ENCODE measurements around the gene DCK. TPM values are rescaled to one million over a fixed set of nuclear protein-coding genes. Genes with fewer than 3 reads are reported as not detected.

DCK gene
- total RNA-seq, 4 donors from 2014 or later, result 21.1 to 30.4 (median 24.9) TPM

- DNase-seq (ENCODE audit: low spot score in 2 of 2), result no peak
- no peak overlapping the region for H3K4me3 ChIP-seq (ENCODE audit: low read depth, poor library complexity, severe bottlenecking)
- 94 to 95% methylated on average over 1 of the region's 1 CpG for WGBS, 2 donors
- intact Hi-C loops (cut with DNase I; ENCODE audit: low total_unique reads), result no loop called here
- TF ChIP-seq, protein P1, sequence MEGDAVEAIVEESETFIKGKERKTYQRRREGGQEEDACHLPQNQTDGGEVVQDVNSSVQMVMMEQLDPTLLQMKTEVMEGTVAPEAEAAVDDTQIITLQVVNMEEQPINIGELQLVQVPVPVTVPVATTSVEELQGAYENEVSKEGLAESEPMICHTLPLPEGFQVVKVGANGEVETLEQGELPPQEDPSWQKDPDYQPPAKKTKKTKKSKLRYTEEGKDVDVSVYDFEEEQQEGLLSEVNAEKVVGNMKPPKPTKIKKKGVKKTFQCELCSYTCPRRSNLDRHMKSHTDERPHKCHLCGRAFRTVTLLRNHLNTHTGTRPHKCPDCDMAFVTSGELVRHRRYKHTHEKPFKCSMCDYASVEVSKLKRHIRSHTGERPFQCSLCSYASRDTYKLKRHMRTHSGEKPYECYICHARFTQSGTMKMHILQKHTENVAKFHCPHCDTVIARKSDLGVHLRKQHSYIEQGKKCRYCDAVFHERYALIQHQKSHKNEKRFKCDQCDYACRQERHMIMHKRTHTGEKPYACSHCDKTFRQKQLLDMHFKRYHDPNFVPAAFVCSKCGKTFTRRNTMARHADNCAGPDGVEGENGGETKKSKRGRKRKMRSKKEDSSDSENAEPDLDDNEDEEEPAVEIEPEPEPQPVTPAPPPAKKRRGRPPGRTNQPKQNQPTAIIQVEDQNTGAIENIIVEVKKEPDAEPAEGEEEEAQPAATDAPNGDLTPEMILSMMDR (IDR thresholded peaks at IDR 0.05), result no peak
- TF ChIP-seq POLR2A (IDR thresholded peaks at IDR 0.05), result no peak
Measured at GRCh38 chr4:71070015-71070414, 76.6 kb downstream of the DCK start.

- 37 to 48% methylated on average over 10 of the region's 10 CpGs for WGBS, 2 donors
- no peak overlapping the region for H3K4me3 ChIP-seq (ENCODE audit: low read depth, poor library complexity, severe bottlenecking)
- DNase-seq (ENCODE audit: low spot score in 2 of 2), result no peak
- TF ChIP-seq POLR2A (IDR thresholded peaks at IDR 0.05), result no peak
- TF ChIP-seq, protein P1 (IDR thresholded peaks at IDR 0.05), result no peak
- intact Hi-C loops (cut with DNase I; ENCODE audit: low total_unique reads), result no loop called here
Measured at GRCh38 chr4:71074452-71075299, 81.2 kb downstream of the DCK start.

Other genes starting within 250 kb of the DCK start
- 10 to 100 TPM; 38.6 to 56.9 (median 55.4) TPM for gene GRSF1, start 153.8 kb upstream of the DCK start, total RNA-seq
- gene MOB1B, start 91.3 kb upstream of the DCK start, total RNA-seq, result 10 to 100 TPM in 3 of 4 donors, 1 to 10 TPM in 1; 8.6 to 14.6 (median 12.2) TPM

Data from lower leg skin (tissue), 4 donors.